GM18502 (cell line): ENCODE results near the gene ZNF641.
A peak's percentile ranks its signal among the peaks of the same experiment; 100 is the strongest.
"Not testable (repeated sequence)": the region's sequence is repeated elsewhere in the genome, so short reads cannot be mapped to it uniquely, and the experiment has no call there.

ENCODE experiments used
- ATAC-seq: cut with Tn5 transposase; IDR thresholded peaks from one replicate; pipeline ENCODE4 v1.9.1; 2021; ENCODE audit warnings: mild to moderate bottlenecking; ENCODE audit not compliant: unreplicated experiment, poor library complexity

Gene ZNF641

DNA sequence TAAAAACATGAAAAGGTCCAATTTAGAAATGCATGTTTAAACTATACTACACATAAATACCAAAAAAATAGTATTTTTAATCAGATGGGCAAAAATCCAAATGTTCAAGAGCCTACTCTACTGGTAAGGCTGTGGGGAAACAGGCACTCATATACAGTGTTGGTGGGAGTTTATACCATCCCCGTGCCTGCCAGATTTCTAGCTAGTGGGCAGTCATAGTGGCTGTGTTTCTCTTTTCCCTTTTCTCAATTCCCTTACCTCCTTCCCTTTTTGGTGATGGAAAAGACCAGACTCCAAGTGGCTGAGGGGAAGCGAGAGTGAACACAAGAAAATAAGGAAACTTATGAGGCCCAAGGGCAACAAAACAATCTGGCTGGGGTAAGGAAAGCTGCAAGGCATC lies 14.7 kb downstream of the ZNF641 start:
- no peak for ATAC-seq

DNA sequence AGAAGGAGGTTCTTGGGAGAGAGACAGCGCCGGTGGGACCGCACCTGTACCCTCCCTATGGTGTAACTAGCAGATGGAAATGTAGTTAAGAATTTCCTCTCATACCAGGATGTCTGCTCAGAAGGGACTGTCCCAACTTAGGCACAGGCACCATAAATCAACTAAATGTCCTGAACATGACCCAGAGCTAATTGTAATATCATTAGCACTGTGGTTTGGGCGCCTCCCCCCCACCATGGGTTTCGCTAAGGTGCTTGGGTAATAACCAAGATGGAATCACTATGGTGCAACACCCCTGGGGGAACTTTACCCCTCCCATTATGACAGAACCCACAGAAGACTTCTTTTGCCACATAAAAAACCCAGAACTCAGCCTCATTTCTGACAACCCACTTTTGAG lies 15.9 kb downstream of the ZNF641 start:
- no peak for ATAC-seq

GRCh38 chr12:48333680-48334079 lies 17.0 kb downstream of the ZNF641 start:
- not testable (repeated sequence) for ATAC-seq

DNA sequence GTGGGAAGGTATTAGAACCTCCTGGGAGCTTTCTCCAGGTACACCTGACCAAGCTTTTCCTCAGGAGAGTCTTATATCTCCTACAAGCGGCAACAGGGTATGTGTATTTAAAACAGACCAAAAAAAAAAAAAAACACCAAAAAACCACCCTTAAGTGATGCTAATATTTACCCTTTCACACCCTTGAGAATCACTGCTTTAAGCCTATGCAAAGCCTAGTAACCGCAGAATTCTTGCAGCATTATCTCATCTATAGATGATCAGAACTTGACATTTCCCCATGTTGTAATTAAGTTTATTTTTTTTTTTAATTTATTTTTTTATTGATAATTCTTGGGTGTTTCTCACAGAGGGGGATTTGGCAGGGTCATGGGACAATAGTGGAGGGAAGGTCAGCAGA lies 19.3 kb downstream of the ZNF641 start:
- no peak for ATAC-seq

DNA sequence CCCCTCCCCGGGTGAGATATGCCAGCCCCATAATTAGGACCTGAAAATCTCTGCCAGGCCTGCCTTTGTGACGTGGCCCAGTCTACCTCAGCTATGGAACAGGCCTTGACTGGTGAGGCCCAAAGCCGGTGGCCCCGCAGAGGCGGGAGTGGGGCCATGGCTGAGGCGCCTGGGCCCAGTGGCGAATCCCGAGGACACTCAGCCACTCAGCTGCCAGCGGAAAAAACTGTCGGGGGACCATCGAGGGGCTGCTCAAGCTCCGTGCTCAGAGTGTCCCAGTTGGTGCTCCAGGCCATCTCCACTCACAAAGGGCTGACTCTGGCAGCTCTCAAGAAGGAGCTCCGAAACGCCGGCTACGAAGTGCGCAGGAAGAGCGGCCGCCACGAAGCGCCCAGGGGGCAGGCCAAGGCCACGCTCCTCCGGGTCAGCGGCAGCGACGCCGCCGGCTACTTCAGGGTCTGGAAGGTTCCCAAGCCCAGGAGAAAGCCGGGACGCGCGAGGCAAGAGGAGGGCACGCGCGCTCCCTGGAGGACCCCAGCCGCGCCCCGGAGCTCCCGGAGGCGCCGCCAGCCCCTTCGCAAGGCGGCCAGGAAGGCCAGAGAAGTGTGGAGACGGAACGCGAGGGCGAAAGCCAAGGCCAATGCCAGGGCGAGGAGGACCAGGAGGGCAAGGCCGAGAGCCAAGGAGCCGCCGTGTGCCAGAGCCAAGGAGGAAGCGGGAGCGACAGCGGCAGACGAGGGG lies 21.4 kb downstream of the ZNF641 start:
- ATAC-seq, result no peak

DNA sequence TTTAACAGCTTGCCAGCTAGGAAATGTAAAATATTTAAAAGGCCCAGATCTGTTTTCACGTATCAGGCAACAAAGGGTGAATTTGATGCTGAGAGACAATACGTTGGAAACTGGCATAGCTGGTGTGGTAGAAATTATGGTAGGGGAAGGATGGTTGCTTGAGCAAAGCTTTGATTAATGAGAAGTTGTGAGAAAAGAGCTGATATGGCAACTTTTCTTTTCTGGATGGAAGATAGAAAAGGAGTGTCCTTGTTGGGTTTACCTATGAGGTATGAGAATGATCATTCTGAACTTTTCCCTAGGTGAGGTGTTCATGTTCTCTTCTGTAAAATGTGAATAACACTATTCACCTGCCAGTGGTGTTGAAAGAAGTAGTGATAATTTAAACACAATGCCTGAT lies 34.2 kb downstream of the ZNF641 start:
- ATAC-seq, result no peak

DNA sequence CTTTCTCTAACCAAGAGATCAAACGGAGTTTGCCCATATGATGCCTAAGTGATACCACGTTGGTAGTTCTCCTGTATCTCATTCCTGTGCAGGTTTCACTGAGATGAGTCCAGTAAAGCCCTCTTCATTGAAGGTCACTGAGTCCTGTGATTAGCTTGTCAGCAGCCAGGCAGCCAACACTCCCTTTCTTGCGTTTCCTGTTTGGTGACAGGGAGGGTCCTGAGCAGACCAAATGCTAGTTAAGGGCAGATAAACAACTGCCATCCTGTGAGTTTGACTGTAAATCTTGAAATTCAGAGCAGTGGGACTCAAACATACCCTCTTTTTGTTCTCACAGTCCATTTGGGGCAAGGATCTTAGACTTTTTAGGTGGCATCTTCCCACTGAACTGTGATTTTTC lies 39.4 kb downstream of the ZNF641 start:
- ATAC-seq, result no peak

- ATAC-seq, result no peak
Measured at GRCh38 chr12:48307269-48307668, 43.5 kb downstream of the ZNF641 start.

DNA sequence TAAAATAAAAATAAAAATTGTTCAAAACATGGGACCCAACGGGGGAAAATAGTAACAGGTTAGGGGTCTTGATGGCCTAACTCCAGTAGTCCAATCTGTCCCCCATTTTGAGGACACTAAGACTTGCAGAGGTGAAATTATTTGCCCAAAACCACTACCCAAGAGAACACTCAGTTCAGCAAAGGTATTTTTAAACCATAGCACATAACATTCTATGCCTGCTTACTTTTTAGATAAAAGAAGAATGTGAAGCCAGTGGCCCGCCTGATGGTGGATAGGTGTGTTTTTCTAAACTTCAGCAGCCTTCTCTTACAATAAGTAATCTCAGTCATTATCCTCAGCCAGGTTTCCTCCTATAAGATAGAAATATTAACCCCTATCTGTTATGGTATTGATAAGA lies 45.5 kb downstream of the ZNF641 start:
- no peak for ATAC-seq

- no peak for ATAC-seq
Measured at GRCh38 chr12:48302161-48302911, 48.4 kb downstream of the ZNF641 start.

GRCh38 chr12:48300774-48301173 lies 49.9 kb downstream of the ZNF641 start:
- no peak for ATAC-seq

- ATAC-seq, result peak; percentile 83
Measured at GRCh38 chr12:48296586-48297282, 54.0 kb downstream of the ZNF641 start.

DNA sequence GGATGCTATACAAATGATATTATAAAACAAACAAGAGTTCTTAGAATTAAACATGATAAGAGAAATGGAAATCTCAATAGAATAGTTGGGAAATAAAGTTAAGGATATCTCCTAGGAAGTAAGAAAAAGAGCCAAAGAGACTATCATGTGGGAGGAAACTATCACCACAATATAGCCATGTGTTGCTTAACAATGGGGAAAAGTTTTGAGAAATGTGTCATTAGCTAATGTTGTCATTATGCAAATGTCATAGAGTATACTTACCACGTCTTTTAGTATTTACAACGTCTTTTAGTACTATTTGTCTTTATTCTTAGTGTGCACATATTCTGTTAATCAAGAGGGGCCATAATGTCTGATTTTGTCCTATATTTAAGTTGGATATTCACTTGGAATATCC lies 58.7 kb downstream of the ZNF641 start:
- no peak for ATAC-seq

- ATAC-seq, result no peak
Measured at GRCh38 chr12:48291511-48291910, 59.2 kb downstream of the ZNF641 start.

DNA sequence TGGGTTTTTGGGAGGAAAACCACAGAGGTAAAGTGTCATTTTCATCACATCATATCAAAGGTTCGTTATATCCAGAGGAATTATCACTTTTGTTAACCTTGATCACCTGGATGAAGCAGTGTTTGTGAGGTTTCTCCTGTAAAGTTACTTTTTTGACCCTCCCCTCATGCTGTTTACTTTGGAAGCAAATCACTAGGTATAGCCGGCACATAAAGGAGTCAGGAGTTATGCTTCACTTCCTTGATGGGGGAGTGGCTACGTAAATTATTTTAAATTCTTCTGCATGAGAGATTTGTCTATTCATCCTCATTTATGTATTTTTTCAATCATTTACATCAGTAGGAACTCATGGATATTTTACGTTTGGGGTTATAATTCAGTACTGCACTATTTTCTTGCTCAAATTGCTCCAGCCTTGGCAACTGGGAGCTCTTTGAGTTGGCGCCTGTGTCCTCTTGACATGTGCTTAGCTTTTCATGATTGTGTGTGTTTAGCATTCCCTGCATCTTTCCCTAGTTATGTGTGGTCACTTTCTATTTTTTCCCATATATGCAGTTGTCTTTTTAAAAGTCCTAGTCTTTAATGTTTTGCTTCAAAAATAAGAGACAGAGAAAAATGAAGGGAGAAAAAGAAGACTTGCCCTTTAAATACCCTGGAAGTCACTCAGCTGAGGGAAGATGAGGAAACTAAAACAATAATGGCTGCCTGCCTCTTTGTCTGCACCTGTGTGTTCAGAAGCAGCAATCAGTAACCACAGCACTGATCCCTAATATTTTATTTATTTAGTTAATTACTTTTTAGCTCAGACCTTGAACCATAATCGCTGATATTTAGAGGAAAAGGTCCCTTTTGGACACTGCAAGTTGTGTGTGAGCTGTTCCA lies 62.1 kb downstream of the ZNF641 start:
- no peak for ATAC-seq
